Astrocyte (in vitro differentiated cells and primary cell): Measurements from ENCODE around the gene GRK5. TPM values are rescaled to one million over a fixed set of nuclear protein-coding genes. Genes with fewer than 3 reads are reported as not detected.

Experiments used
- DNase-seq: peaks from one replicate; pipeline ENCODE4 v3.0.0-alpha.2; 2010; ENCODE audit warnings: low read depth
- FAIRE-seq: peaks from 2 replicates; lab custom pipeline; 2011; peaks lifted over from hg19 to GRCh38; lab: Jason Lieb, UNC
- H2AFZ ChIP-seq: 2 replicates; pipeline ENCODE4 v1.6.0; 2012; ENCODE audit warnings: low read depth, low read length, inconsistent platforms
- H3K27ac ChIP-seq: 2 replicates; pipeline ENCODE4 v1.5.1; 2011; ENCODE audit warnings: low read depth, low read length, inconsistent platforms
- H3K27me3 ChIP-seq: 2 replicates; pipeline ENCODE4 v1.6.0; 2011; ENCODE audit warnings: low read length, inconsistent platforms; ENCODE audit not compliant: insufficient read depth
- H3K36me3 ChIP-seq: 2 replicates; pipeline ENCODE4 v1.5.1; 2011; ENCODE audit warnings: low read length, inconsistent platforms; ENCODE audit not compliant: insufficient read depth
- H3K4me1 ChIP-seq: 2 replicates; pipeline ENCODE4 v1.5.1; 2011; ENCODE audit warnings: low read length, inconsistent platforms; ENCODE audit not compliant: insufficient read depth
- H3K4me2 ChIP-seq: 2 replicates; pipeline ENCODE4 v1.6.0; 2012; ENCODE audit warnings: low read length, inconsistent platforms
- H3K4me3 ChIP-seq: 2 replicates; pipeline ENCODE4 v1.5.1; 2011; ENCODE audit warnings: low read depth, mild to moderate bottlenecking, low read length, inconsistent platforms; ENCODE audit not compliant: insufficient read depth
- H3K79me2 ChIP-seq: 2 replicates; pipeline ENCODE4 v1.6.0; 2012; ENCODE audit warnings: mild to moderate bottlenecking, low read length, inconsistent platforms; ENCODE audit not compliant: insufficient read depth
- H3K9ac ChIP-seq: 2 replicates; pipeline ENCODE4 v1.6.0; 2012; ENCODE audit warnings: mild to moderate bottlenecking, low read length, inconsistent platforms
- H3K9me3 ChIP-seq: 2 replicates; pipeline ENCODE4 v1.5.1; 2012; ENCODE audit warnings: low read depth, mild to moderate bottlenecking, low read length, inconsistent platforms; ENCODE audit not compliant: insufficient read depth
- H4K20me1 ChIP-seq: 2 replicates; pipeline ENCODE4 v1.6.0; 2012; ENCODE audit warnings: low read length, inconsistent platforms; ENCODE audit not compliant: insufficient read depth
- H3K27ac Mint-ChIP-seq: one replicate; pipeline ENCODE4 v1.8.0; 2021; ENCODE audit warnings: mild to moderate bottlenecking, mixed read lengths; ENCODE audit not compliant: unreplicated experiment
- H3K27me3 Mint-ChIP-seq: one replicate; pipeline ENCODE4 v1.8.0; 2021; ENCODE audit warnings: low read depth, mixed read lengths; ENCODE audit not compliant: unreplicated experiment
- H3K36me3 Mint-ChIP-seq: one replicate; pipeline ENCODE4 v1.8.0; 2021; ENCODE audit warnings: low read depth, mixed read lengths; ENCODE audit not compliant: unreplicated experiment
- H3K4me1 Mint-ChIP-seq: one replicate; pipeline ENCODE4 v1.8.0; 2021; ENCODE audit warnings: low read depth, mixed read lengths; ENCODE audit not compliant: unreplicated experiment
- H3K4me3 Mint-ChIP-seq: one replicate; pipeline ENCODE4 v1.8.0; 2021; ENCODE audit warnings: mild to moderate bottlenecking, moderate library complexity, mixed read lengths; ENCODE audit not compliant: unreplicated experiment
- H3K9me3 Mint-ChIP-seq: one replicate; pipeline ENCODE4 v1.8.0; 2021; ENCODE audit warnings: mild to moderate bottlenecking, mixed read lengths; ENCODE audit not compliant: unreplicated experiment
- EZH2 ChIP-seq: IDR thresholded peaks from 2 replicates; pipeline ENCODE4 v1.6.1; 2012; ENCODE audit warnings: mild to moderate bottlenecking, low read length, inconsistent platforms; ENCODE audit not compliant: insufficient read depth
- total RNA-seq: library from RNA; stranded (reverse); gene quantifications from 2 replicates; pipeline ENCODE4 v1.2.1, GENCODE V29; 2021
- TF ChIP-seq, protein P1 (sequence below): IDR thresholded peaks from 2 replicates; pipeline ENCODE4 v1.5.1; 2011; ENCODE audit warnings: low read depth, mild to moderate bottlenecking, inconsistent platforms, low read length, moderate library complexity; ENCODE audit not compliant: insufficient read depth

The GRK5 gene
- total RNA-seq, 1 donor from 2014 or later = 8.5 TPM

- Histone ChIP-seq H3K4me3 (no peak overlapping the region), H3K79me2 (peaks cover 18% of the 10 kb centered on the region), H3K4me2 (no peak overlapping the region), H3K4me1 (no peaks in the 10 kb centered on the region), H3K27ac (no peak overlapping the region), H3K9ac (no peak overlapping the region), H2AFZ (no peak overlapping the region), H3K9me3 (no peaks in the 10 kb centered on the region), H3K36me3 (no peaks in the 10 kb centered on the region), H3K27me3 (no peaks in the 10 kb centered on the region), H4K20me1 (peaks cover 73% of the 10 kb centered on the region)
- peaks cover 1% of the 10 kb centered on the region for H3K9me3 Mint-ChIP-seq
- FAIRE-seq (no peak), DNase-seq (no peak)
- peaks cover 11% of the 10 kb centered on the region for H3K27me3 Mint-ChIP-seq
- H3K27ac Mint-ChIP-seq = no peak overlapping the region
- H3K36me3 Mint-ChIP-seq = peaks cover 4% of the 10 kb centered on the region
- peaks cover 5% of the 10 kb centered on the region for H3K4me1 Mint-ChIP-seq
- H3K4me3 Mint-ChIP-seq = no peak overlapping the region
- TF ChIP-seq EZH2 = no peak
- TF ChIP-seq, protein P1, sequence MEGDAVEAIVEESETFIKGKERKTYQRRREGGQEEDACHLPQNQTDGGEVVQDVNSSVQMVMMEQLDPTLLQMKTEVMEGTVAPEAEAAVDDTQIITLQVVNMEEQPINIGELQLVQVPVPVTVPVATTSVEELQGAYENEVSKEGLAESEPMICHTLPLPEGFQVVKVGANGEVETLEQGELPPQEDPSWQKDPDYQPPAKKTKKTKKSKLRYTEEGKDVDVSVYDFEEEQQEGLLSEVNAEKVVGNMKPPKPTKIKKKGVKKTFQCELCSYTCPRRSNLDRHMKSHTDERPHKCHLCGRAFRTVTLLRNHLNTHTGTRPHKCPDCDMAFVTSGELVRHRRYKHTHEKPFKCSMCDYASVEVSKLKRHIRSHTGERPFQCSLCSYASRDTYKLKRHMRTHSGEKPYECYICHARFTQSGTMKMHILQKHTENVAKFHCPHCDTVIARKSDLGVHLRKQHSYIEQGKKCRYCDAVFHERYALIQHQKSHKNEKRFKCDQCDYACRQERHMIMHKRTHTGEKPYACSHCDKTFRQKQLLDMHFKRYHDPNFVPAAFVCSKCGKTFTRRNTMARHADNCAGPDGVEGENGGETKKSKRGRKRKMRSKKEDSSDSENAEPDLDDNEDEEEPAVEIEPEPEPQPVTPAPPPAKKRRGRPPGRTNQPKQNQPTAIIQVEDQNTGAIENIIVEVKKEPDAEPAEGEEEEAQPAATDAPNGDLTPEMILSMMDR = no peak
These were observed 84.0 kb downstream of the GRK5 start for GRCh38 chr10:119291223-119291900.

DNA sequence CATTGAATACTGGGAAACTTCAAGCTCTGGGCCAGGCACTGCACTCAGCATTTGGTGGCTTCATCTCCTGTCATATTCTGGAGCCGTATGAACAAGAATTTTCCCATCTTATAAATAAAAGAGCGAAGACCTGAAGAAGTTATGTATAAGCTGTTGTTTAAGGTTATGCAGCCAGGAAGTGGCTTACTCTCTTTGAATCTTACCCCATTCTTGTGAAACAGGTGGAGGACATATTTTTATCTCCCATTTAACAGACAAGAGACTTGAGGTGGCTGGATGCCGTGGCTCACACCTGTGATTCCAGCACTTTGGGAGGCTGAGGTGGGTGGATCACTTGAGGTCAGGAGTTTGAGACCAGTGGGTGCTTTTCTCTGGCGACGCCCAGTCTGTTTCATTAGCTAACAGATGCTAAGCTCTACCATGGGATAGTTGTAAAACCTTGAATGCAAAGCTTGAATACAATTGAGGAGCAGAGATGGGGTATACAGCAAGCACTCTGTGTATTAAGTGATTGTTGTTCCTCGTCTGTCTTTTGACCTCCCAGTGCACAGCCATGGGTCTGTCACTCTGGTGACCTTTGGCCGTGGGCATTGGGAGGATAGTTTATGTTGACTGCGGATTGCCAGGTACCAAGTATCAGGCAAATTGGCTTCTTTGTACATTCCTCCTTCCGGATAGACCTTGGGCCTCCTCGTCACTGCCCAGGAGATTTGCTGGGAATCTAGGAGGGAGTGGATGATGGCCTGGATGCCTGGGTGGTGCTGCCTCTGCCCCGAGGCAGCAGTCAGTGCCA lies 85.8 kb downstream of the GRK5 start:
- Histone ChIP-seq H3K79me2 (peaks cover 20% of the 10 kb centered on the region), H3K4me3 (no peak overlapping the region), H3K27me3 (no peaks in the 10 kb centered on the region), H3K9me3 (no peaks in the 10 kb centered on the region), H3K4me1 (no peaks in the 10 kb centered on the region), H4K20me1 (peaks cover 65% of the 10 kb centered on the region), H3K9ac (no peak overlapping the region), H2AFZ (no peak overlapping the region), H3K4me2 (no peak overlapping the region), H3K36me3 (no peaks in the 10 kb centered on the region), H3K27ac (no peak overlapping the region)
- TF ChIP-seq EZH2 = no peak
- TF ChIP-seq, protein P1 = no peak
- Mint-ChIP-seq H3K9me3 (peaks cover 5% of the 10 kb centered on the region), H3K4me3 (no peak overlapping the region), H3K27me3 (peaks cover 9% of the 10 kb centered on the region), H3K27ac (no peak overlapping the region), H3K4me1 (peaks cover 5% of the 10 kb centered on the region), H3K36me3 (peaks cover 15% of the 10 kb centered on the region)
- FAIRE-seq = no peak
- no peak for DNase-seq

GRCh38 chr10:119296703-119297102 lies 89.3 kb downstream of the GRK5 start:
- Histone ChIP-seq H3K27ac (no peak overlapping the region), H4K20me1 (peaks cover 55% of the 10 kb centered on the region), H2AFZ (no peak overlapping the region), H3K4me2 (no peak overlapping the region), H3K36me3 (no peaks in the 10 kb centered on the region), H3K79me2 (peaks cover 9% of the 10 kb centered on the region), H3K4me1 (peaks cover 5% of the 10 kb centered on the region), H3K9me3 (no peaks in the 10 kb centered on the region), H3K9ac (no peak overlapping the region), H3K4me3 (no peak overlapping the region), H3K27me3 (no peaks in the 10 kb centered on the region)
- Mint-ChIP-seq H3K36me3 (peaks cover 17% of the 10 kb centered on the region), H3K4me1 (peaks cover 5% of the 10 kb centered on the region), H3K4me3 (no peak overlapping the region), H3K27me3 (peaks cover 5% of the 10 kb centered on the region), H3K9me3 (peaks cover 5% of the 10 kb centered on the region), H3K27ac (no peak overlapping the region)
- DNase-seq = no peak
- TF ChIP-seq, protein P1 = no peak
- no peak for TF ChIP-seq EZH2
- no peak for FAIRE-seq
